Natural killer cell (primary cell): ENCODE data around the gene SGCD. TPM values are rescaled to one million over a fixed set of nuclear protein-coding genes. Genes with fewer than 3 reads are reported as not detected.

Experiments used
- ATAC-seq, 3 donors: fragments of 150-1000 bp in 2 of 3; fragments of 200-7000 bp in 1 of 3; cut with Tn5 transposase; 1 replicate in 1 of 3; 2 replicates in 2 of 3; pipeline ENCODE4 v1.10.0; 2021; ENCODE audit warnings: mild to moderate bottlenecking in 2 of 3, moderate library complexity in 2 of 3
- DNase-seq, 2 donors: peaks; one replicate each; pipeline versions ENCODE4 v3.0.0 to v3.0.0-alpha.2; 2013 to 2021; ENCODE audit warnings: mixed read lengths in 1 of 2
- H3K27ac ChIP-seq: one replicate; pipeline ENCODE4 v1.5.1; 2013; ENCODE audit warnings: mild to moderate bottlenecking, low read length
- H3K27me3 ChIP-seq: one replicate; pipeline ENCODE4 v1.6.1; 2013; ENCODE audit warnings: low read length; ENCODE audit not compliant: control insufficient read depth, insufficient read depth
- H3K36me3 ChIP-seq: one replicate; pipeline ENCODE4 v1.6.1; 2013; ENCODE audit warnings: low read length; ENCODE audit not compliant: control insufficient read depth, insufficient read depth
- H3K4me1 ChIP-seq: one replicate; pipeline ENCODE4 v1.6.1; 2013; ENCODE audit warnings: low read length; ENCODE audit not compliant: control insufficient read depth, insufficient read depth
- H3K4me3 ChIP-seq: one replicate; pipeline ENCODE4 v1.5.1; 2013; ENCODE audit warnings: low read length
- H3K9me3 ChIP-seq: one replicate; pipeline ENCODE4 v1.6.1; 2013; ENCODE audit warnings: low read length; ENCODE audit not compliant: control insufficient read depth, insufficient read depth
- H3K27ac Mint-ChIP-seq, 2 donors: one replicate each; pipeline ENCODE4 v1.8.0; 2022; ENCODE audit warnings: mild to moderate bottlenecking in 2 of 2, mixed read lengths in 2 of 2, moderate library complexity in 1 of 2
- H3K27me3 Mint-ChIP-seq, 2 donors: one replicate each; pipeline ENCODE4 v1.8.0; 2022; ENCODE audit warnings: low read depth in 2 of 2, mixed read lengths in 2 of 2
- H3K36me3 Mint-ChIP-seq: one replicate; pipeline ENCODE4 v1.8.0; 2022; ENCODE audit warnings: mixed read lengths
- H3K4me1 Mint-ChIP-seq, 2 donors: one replicate each; pipeline ENCODE4 v1.8.0; 2022; ENCODE audit warnings: mixed read lengths in 2 of 2
- H3K4me3 Mint-ChIP-seq: one replicate; pipeline ENCODE4 v1.8.0; 2022; ENCODE audit warnings: mild to moderate bottlenecking, moderate library complexity, mixed read lengths
- H3K9me3 Mint-ChIP-seq, 2 donors: one replicate each; pipeline ENCODE4 v1.8.0; 2022; ENCODE audit warnings: mixed read lengths in 2 of 2
- CTCF ChIP-seq: fragments of 200-600 bp; IDR thresholded peaks from one replicate; pipeline ENCODE4 v1.8.0; 2022; ENCODE audit warnings: antibody characterized with exemption
- WGBS: methylation state at CpG from one replicate; pipeline ENCODE4 v1.1.7; 2013; ENCODE audit warnings: missing lambda C conversion rate; ENCODE audit not compliant: insufficient coverage; 5-methylcytosine and 5-hydroxymethylcytosine counted together
- intact Hi-C: fragments of 100-400 bp; cut with micrococcal nuclease; formaldehyde crosslinking; loops from one replicate; pipeline ENCODE4 v1.14.2; 2022
- total RNA-seq, 4 donors: library from RNA; stranded (reverse); fragments of 120-200 nt in 1 of 4; gene quantifications; one replicate each; pipeline versions ENCODE4 v1.2.3 to v1.2.4, GENCODE V29; 2013 to 2022

The SGCD gene
- total RNA-seq, 3 donors from 2014 or later (not counting 1 experiment from before 2014, with no cell fraction given), result 0.32 to 2.0 (median 1.4) TPM

DNA sequence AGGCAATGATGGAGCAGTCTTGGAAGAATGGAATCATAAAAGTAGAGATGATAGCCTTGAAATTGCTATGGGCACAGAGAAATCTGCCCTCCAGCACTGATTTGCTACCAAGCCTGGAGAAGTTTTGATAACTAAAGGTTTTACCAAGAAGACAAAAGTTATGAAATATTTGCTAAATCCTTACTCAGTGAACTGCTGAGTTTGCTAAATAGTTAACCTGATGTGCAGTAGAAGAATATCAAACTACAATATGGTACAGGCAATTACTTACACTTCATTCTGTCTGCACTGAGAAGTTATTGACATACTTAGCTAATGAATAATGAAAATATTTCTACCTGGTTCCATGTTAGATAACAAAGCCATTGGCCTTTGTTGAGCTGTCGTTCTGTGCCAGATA, 124.5 kb downstream of the SGCD start:
- DNase-seq (no peak), ATAC-seq (no peak)
- intact Hi-C loops, result no loop called here
- Mint-ChIP-seq H3K4me3 (no peak overlapping the region), H3K27ac (no peak overlapping the region), H3K27me3 (peaks cover 12 to 23% of the 10 kb centered on the region in 2 donors), H3K9me3 (no peaks in the 10 kb centered on the region), H3K4me1 (no peaks in the 10 kb centered on the region), H3K36me3 (no peaks in the 10 kb centered on the region)
- no peaks in the 10 kb centered on the region for H3K4me1 ChIP-seq
- no peaks in the 10 kb centered on the region for H3K9me3 ChIP-seq
- H3K36me3 ChIP-seq, result no peaks in the 10 kb centered on the region
- TF ChIP-seq CTCF, result no peak
- WGBS, result 57% methylated on average over 1 of the region's 1 CpG
- no peak overlapping the region for H3K27ac ChIP-seq
- no peak overlapping the region for H3K4me3 ChIP-seq
- H3K27me3 ChIP-seq, result no peaks in the 10 kb centered on the region

GRCh38 chr5:156456857-156457256, 129.9 kb downstream of the SGCD start:
- Mint-ChIP-seq H3K4me1 (no peaks in the 10 kb centered on the region), H3K36me3 (no peaks in the 10 kb centered on the region), H3K27me3 (peaks cover 12 to 30% of the 10 kb centered on the region in 2 donors), H3K9me3 (no peaks in the 10 kb centered on the region), H3K4me3 (no peak overlapping the region), H3K27ac (no peak overlapping the region)
- no peaks in the 10 kb centered on the region for H3K9me3 ChIP-seq
- H3K36me3 ChIP-seq, result no peaks in the 10 kb centered on the region
- no peak overlapping the region for H3K4me3 ChIP-seq
- ATAC-seq (no peak), DNase-seq (no peak)
- no peaks in the 10 kb centered on the region for H3K4me1 ChIP-seq
- H3K27ac ChIP-seq, result no peak overlapping the region
- no peaks in the 10 kb centered on the region for H3K27me3 ChIP-seq
- intact Hi-C loops, result no loop called here
- no peak for TF ChIP-seq CTCF

DNA sequence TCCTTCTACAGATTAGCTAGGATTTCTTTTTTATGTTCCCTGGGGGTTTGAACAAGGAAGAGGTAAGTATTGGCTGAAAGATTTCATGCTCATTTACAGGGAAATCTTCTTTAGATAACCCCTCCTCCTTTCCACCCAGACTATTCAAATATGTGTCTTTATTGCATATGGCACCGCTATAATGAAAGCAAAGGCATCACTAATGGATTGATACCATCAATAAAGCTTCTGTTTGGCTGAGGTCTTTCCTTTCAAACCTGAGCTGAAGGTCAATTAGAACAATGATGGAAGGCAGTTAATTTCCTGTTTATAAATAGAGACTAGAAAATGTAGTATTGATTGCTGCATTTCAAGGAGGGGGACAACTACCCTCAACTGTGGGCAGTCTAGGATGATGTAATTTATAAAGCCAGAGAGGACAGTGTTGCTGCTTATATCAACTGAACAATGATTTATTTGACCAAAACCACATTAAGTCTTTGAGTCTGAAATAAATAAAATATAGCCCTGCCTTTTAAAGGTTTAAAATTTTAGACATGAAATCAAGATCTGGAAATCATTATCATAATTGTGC, 132.9 kb downstream of the SGCD start:
- H3K9me3 Mint-ChIP-seq, result no peaks in the 10 kb centered on the region
- Histone ChIP-seq H3K9me3 (no peaks in the 10 kb centered on the region), H3K27ac (no peak overlapping the region), H3K36me3 (no peaks in the 10 kb centered on the region), H3K27me3 (no peaks in the 10 kb centered on the region), H3K4me1 (no peaks in the 10 kb centered on the region), H3K4me3 (no peak overlapping the region)
- no peak for ATAC-seq
- H3K27me3 Mint-ChIP-seq, result peaks cover 6 to 8% of the 10 kb centered on the region in 2 donors
- H3K4me1 Mint-ChIP-seq, result no peaks in the 10 kb centered on the region
- WGBS, result 85% methylated on average over 1 of the region's 1 CpG
- no peak for TF ChIP-seq CTCF
- no peaks in the 10 kb centered on the region for H3K36me3 Mint-ChIP-seq
- intact Hi-C loops, result no loop called here
- H3K4me3 Mint-ChIP-seq, result no peak overlapping the region
- DNase-seq, result no peak
- H3K27ac Mint-ChIP-seq, result no peak overlapping the region

- intact Hi-C loops, result no loop called here
- Mint-ChIP-seq H3K9me3 (no peaks in the 10 kb centered on the region), H3K4me1 (no peaks in the 10 kb centered on the region), H3K36me3 (no peaks in the 10 kb centered on the region), H3K27me3 (peaks cover 7 to 8% of the 10 kb centered on the region in 2 donors), H3K4me3 (no peak overlapping the region), H3K27ac (no peak overlapping the region)
- DNase-seq, result no peak
- Histone ChIP-seq H3K27ac (no peak overlapping the region), H3K9me3 (no peaks in the 10 kb centered on the region), H3K4me1 (no peaks in the 10 kb centered on the region), H3K4me3 (no peak overlapping the region), H3K27me3 (no peaks in the 10 kb centered on the region), H3K36me3 (no peaks in the 10 kb centered on the region)
- TF ChIP-seq CTCF, result no peak
- ATAC-seq, result no peak
These were observed 133.5 kb downstream of the SGCD start for GRCh38 chr5:156460471-156460870.
